CMK (cell line): ENCODE results near the gene CSHL1.

Experiments
- DNase-seq: peaks from one replicate; pipeline ENCODE4 v3.0.0-alpha.2; 2010; ENCODE audit warnings: low read depth

The CSHL1 gene

GRCh38 chr17:63911041-63911635, at the start of gene CSHL1:
TSS of gene CSHL1 (minus strand) at chr17:63911258. CDS start at chr17:63911196, 62 bp downstream.
- DNase-seq: no peak

DNA sequence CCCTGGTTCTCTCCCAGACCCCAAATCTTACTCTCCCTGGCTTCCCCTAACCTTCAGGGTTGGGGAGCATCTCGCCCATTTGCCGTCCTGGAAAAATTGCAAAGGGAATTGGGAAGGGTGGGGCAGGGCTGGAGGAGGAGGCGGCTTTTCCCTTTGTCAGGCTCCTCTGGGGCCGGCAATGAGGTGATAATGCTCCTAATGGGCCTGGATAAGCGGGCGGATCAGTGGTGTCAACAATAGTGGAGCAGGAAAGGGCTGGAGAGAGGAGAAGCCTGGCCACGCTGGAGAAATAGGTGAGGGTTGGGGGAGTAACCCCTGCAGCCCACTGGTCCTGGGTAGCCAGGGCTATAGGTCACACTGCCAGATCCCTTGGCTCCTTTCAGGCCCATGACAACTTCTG, 49.4 kb upstream of the CSHL1 start:
- no peak for DNase-seq

DNA sequence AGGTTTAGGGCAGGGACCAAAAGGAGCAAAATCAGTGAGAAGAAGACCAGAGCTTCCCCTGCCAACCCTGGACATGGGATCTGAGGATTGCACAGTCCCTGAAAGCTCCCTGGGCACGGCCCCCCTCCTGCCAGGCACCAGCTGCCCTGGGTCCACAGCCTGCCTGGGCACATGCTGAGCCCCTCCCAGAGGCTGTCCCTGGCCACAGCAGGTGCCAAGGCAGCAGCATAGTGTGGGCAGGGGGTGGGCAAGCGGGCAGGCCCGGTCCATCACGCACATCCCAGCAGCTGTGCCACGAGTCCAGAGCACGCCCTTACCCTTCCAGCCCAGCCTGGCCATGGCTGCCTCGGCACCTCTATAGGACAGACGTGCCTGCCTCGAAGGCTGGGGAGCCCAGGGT, 48.9 kb upstream of the CSHL1 start:
- no peak for DNase-seq

GRCh38 chr17:63956296-63956920, 45.4 kb upstream of the CSHL1 start:
- DNase-seq: no peak

DNA sequence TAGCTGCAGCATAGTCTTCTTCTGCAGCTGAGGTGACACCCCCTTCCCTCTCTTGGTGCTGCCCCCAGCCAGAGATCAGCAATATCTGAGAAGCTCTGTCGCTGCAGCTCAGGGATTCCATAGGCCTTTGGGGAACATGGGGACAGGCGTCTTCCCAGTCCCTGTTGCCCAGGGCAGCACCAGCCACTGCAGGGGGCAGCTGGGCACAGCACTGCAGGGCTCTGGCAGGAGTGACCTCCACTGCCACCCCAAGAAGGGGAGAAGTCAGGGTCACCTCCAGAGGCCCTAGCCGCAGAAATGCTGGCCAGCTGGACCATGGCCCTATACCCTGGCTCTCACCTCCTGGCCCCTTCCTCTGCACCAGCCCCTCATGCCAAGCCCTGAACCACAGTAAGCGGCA, 44.7 kb upstream of the CSHL1 start:
- DNase-seq: no peak

GRCh38 chr17:63955232-63955631, 44.2 kb upstream of the CSHL1 start:
- no peak for DNase-seq

GRCh38 chr17:63954402-63955063, 43.5 kb upstream of the CSHL1 start:
- no peak for DNase-seq

DNA sequence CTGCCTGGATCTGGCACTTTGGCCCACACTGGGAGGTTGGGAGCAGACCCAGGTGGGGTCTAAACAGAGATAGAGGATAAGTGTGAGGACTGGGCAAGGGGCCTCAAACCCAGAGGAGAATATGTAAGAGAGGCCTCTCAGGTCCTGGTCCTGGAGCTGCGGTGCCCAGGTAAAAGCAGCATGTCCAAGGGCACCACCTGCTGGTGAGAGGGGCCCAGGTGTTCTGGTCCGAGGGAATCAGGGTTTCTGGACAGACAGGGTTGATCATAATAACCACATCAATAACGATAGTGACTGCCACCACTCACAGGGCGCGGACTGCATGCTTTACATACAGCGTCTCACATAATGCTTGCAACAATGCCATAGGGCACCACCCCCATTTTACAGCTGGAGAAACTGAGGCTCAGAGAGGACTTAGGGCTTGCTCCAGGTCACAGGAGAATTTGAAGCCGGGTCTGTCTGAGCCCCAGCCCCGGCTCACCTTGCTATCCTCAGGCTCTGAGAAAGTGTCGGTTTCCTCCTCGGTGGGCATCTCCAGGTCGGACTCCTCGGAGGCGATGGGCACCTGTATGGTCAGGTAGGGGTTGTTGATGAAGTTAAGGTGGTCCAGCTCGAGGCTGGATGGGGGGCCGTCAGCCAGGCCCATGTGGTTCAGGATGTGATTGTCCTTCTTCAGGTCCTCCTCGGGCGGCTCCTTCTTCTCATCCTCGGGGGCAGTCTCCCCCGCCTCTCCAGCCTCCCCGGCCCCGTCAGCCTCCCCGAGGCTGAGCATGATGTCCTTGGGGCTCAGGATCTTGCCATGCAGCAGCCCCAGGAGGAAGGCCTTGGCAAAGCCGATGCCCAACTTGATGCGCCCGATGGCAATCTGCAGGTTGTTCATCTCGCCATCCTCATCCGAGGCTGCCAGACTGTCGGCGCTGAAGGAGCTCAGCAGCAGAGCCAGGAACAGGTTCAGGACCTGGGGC, 40.2 kb upstream of the CSHL1 start:
- DNase-seq: no peak

- no peak for DNase-seq
Observed at GRCh38 chr17:63949576-63950250, 38.7 kb upstream of the CSHL1 start.

- no peak for DNase-seq
Observed at GRCh38 chr17:63948521-63948920, 37.5 kb upstream of the CSHL1 start.

DNA sequence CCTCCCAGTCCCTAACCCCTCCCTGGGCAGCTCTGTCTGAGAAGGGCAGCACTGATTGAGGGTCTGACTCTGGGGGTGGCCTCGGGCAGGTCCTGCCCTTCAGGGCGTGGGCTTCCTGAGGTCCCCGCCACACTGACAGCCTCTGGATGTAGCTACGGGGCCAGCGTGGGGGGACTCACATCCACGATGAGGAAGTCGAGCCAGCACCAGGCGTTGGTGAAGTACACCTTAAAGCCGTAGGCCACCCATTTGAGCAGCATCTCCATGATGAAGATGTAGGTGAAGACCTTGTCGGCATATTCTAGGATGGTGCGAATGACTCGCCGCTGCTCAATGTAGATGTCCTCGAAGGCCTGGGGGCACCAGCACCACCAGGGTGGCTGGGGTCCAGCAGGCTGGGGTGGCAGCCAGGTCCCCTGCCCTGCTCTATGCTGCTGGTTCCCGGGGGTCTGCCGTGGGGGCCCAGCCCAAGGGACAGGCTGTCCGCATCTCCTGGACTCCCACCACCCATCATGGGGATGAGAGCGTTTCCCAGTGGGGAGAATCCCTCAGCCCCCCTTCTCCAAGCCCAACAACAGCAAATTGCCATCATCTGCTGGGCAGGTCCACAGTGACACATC, 36.8 kb upstream of the CSHL1 start:
- no peak for DNase-seq

GRCh38 chr17:63946440-63947363, 35.6 kb upstream of the CSHL1 start:
- no peak for DNase-seq

DNA sequence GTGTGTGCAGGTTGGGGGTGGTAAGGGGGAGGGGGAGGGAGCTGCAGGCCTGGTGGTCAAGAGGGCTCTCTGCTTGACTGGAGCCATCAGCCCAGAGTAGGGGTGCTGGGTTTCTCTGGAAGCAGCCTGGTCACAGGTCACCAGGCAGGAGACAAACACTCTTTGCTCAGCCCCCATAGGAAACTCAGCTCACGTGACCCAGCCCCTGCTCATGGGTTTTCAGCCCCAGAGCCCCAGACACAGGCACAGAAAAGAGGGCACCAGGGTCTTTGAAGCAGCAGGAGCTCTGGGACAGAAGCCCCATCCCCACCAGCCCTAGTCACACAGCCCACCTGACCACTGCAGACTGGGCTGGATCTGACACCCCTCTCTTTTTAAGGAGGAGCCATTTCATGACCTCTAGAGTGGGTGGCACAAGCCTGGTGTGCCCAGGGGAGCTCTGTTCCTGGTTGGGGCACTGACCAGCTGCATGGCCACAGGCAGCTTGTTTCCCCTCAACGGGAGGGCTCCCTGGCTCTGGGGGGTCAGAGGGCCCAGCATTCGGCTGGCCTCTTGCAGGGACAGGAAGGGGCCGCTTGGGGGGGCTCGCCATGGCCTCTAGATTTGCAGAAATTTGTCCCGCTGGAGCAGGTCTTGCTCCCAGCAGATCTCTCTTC, 34.9 kb upstream of the CSHL1 start:
- DNase-seq: no peak

- DNase-seq: no peak
Observed at GRCh38 chr17:63944736-63945499, 33.9 kb upstream of the CSHL1 start.

- no peak for DNase-seq
Observed at GRCh38 chr17:63943745-63944144, 32.7 kb upstream of the CSHL1 start.

DNA sequence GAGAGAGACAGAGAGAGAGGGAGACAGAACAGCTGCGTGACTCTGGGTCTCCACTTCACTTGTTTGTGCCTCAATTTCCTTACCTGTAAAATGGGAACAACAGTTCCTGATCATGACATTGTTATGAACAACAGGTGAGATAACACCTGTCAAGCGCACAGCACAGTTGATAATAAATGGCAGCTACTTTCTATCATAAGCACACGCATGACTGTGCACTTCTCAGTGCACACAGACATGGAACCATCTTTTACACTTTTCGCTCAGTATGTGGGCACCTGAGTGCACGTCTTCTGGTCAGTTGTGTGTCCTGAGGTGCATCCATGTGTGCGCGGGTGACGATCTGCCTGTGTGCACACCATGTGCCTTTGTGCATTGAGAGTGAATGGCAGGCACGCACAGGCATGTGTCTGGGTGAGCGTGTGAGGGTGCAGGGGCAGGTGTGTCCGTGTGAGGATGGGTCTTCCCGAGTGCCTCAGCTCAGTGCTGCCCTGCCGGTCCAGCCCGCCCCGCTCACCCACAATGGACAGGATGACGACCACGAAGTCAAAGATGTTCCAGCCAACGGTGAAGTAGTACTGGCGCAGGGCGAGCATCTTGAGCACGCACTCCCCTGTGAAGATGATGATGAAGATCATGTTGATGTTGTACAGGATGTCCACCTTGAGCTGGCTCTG, 31.4 kb upstream of the CSHL1 start:
- DNase-seq: no peak

DNA sequence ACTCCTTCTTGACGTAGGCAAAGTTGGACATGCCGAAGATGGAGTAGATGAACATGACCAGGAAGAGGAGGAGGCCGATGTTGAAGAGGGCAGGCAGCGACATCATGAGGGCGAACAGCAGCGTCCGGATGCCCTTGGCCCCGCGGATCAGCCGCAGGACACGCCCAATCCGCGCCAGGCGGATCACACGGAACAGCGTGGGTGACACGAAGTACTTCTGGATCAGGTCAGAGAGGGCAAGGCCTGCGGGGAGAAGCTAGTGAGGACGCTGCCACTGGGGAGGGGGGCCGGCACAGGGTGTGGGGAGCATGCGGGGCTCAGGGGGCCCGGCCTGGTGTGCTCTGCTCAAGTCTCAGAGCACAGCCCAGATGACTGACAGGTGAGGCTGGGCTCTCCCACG, 30.7 kb upstream of the CSHL1 start:
- no peak for DNase-seq

- DNase-seq: no peak
Observed at GRCh38 chr17:63941162-63941561, 30.1 kb upstream of the CSHL1 start.
